Measurements from ENCODE around the gene TLE2. TPM values are rescaled to one million over a fixed set of nuclear protein-coding genes. Genes with fewer than 3 reads are reported as not detected.

Gene TLE2
- total RNA-seq, 4 donors from 2014 or later, result 6.5 to 29.7 (median 16.3) TPM

- TF ChIP-seq CTCF (IDR thresholded peaks at IDR 0.05; ENCODE audit: low read depth), result no peak
Observed at GRCh38 chr19:3046698-3047495, 17.8 kb upstream of the TLE2 start.

- no peak for TF ChIP-seq CTCF (IDR thresholded peaks at IDR 0.05; ENCODE audit: low read depth)
Observed at GRCh38 chr19:3045885-3046697, 17.0 kb upstream of the TLE2 start.

DNA sequence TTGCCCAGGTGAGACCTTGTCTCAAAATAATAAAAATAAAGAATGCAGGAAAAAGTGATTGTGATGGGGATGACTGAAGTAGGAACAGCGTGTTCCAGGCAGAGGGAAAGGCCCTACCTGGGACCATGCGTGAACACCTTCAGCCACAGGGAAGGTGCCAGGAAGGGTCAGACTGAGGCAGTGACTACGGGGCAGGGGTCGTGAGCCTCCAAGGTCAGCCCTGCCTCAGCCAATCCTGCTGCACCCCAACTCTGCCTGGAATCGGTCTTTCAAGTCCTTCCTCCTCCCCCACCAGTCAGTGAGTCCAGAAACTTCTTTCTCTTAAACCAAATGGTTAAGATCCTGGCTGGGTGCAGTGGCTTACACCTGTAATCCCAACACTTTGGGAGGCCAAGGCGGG lies 16.1 kb upstream of the TLE2 start:
- no peak for TF ChIP-seq CTCF (IDR thresholded peaks at IDR 0.05; ENCODE audit: low read depth)

- TF ChIP-seq CTCF (IDR thresholded peaks at IDR 0.05; ENCODE audit: low read depth), result no peak
Observed at GRCh38 chr19:3042621-3043267, 13.7 kb upstream of the TLE2 start.

DNA sequence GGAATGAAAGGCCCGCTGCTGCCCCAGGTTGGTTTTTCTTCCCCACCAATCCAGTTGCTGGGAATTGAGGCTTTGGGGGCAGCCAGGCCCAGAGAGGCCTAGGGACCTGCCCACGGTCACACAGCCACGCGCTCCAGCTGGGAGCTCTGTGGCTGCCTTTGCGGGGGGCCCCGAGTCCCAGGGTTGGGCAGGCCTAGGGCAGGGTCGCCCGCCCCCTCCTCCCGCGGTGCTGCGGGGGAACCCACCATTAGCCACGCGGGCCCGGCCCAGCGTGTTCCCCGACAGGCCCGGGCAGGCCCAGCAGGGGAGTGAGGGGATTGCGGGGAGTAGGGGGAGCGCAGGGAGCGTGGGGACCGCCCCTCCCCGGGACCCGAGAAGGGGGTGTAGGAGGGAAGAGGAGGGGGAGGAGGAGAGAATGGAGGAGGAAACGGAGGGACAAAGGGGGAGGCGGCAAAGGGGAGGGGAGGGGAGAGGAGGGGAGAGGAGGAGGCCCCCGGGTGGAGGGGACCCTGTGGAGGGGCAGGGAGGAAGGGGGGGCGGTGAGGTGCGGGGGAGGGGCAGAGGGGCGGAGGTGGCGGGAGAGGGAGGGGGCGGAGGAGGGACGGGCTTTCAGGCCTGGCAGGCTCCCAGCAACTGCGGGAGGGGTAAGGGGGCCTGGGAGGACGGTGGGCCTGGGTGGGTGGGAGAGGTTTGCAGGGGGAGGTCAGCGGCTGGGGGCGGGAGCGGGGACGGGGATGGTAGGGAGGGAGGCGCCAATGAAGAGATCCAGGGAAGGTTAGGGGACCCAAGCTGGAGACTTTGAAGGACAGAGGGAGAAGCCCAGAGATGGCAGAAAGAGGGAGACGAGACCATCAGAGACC lies 12.9 kb upstream of the TLE2 start:
- TF ChIP-seq CTCF (IDR thresholded peaks at IDR 0.05; ENCODE audit: low read depth), result no peak

DNA sequence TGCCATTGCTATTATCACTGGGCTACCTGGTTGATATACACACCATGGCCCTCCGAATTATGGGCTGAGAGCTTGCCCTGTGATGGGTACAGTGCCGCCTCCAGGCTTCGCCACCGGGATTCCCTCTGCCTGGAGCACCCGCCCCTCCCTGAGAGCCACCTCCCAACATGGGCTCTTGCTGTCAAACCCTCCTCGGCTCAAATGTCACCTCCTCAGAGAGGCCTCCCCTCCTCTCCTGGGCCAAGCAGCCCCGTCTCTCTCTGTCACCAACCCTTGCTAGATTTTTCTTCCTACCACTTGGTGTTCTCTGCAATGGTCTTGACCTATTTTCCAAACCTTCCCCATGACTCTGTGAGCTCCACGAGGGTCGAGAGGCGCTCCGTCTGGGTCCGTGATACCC lies 12.2 kb upstream of the TLE2 start:
- no peak for TF ChIP-seq CTCF (IDR thresholded peaks at IDR 0.05; ENCODE audit: low read depth)
